ENCODE data around the gene DDX46. TPM values are rescaled to one million over a fixed set of nuclear protein-coding genes. Genes with fewer than 3 reads are reported as not detected.

Gene DDX46
- total RNA-seq, 1 experiment from 2014 or later, result 99.3 TPM

DNA sequence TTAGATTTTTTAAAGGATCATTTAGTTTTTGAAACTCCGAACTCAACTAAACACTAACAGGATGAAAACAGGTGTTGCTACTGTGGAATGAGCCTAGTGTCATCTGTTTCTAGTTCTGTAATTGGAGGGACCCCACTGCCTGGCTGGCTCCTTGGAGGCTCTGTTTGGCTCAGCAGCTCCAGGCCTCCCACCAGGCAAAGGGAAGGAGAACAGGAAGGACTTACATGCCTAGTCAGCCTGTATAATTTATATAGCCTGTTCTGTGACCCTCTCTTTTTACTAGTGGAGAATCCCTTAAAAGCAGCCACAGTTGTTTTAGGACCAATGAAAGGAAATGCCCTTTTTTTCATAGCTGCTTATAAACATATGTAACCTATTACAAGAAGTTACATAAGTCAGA, 66.1 kb downstream of the DDX46 start (continued):
- TF ChIP-seq, protein P1, sequence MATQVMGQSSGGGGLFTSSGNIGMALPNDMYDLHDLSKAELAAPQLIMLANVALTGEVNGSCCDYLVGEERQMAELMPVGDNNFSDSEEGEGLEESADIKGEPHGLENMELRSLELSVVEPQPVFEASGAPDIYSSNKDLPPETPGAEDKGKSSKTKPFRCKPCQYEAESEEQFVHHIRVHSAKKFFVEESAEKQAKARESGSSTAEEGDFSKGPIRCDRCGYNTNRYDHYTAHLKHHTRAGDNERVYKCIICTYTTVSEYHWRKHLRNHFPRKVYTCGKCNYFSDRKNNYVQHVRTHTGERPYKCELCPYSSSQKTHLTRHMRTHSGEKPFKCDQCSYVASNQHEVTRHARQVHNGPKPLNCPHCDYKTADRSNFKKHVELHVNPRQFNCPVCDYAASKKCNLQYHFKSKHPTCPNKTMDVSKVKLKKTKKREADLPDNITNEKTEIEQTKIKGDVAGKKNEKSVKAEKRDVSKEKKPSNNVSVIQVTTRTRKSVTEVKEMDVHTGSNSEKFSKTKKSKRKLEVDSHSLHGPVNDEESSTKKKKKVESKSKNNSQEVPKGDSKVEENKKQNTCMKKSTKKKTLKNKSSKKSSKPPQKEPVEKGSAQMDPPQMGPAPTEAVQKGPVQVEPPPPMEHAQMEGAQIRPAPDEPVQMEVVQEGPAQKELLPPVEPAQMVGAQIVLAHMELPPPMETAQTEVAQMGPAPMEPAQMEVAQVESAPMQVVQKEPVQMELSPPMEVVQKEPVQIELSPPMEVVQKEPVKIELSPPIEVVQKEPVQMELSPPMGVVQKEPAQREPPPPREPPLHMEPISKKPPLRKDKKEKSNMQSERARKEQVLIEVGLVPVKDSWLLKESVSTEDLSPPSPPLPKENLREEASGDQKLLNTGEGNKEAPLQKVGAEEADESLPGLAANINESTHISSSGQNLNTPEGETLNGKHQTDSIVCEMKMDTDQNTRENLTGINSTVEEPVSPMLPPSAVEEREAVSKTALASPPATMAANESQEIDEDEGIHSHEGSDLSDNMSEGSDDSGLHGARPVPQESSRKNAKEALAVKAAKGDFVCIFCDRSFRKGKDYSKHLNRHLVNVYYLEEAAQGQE (IDR thresholded peaks at IDR 0.05; ENCODE audit: low read depth), result no peak
- TF ChIP-seq EZH2phosphoT487 (IDR thresholded peaks at IDR 0.05; ENCODE audit: borderline replicate concordance), result no peak
- no peak for TF ChIP-seq POLR2AphosphoS5 (IDR thresholded peaks at IDR 0.05; ENCODE audit: low read depth, low read length)
- TF ChIP-seq FOSL1 (IDR thresholded peaks at IDR 0.05; ENCODE audit: low read depth), result no peak
- no peak for TF ChIP-seq SRF (IDR thresholded peaks at IDR 0.05; ENCODE audit: low read depth)
- TF ChIP-seq TCF7L2 (IDR thresholded peaks at IDR 0.05; ENCODE audit: borderline replicate concordance, extremely low read depth, insufficient read depth, insufficient read length), result no peak
- TF ChIP-seq, protein P2, sequence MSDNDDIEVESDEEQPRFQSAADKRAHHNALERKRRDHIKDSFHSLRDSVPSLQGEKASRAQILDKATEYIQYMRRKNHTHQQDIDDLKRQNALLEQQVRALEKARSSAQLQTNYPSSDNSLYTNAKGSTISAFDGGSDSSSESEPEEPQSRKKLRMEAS (IDR thresholded peaks at IDR 0.05), result no peak
- no peak for TF ChIP-seq POLR2A (IDR thresholded peaks at IDR 0.05; ENCODE audit: borderline replicate concordance, extremely low read depth, insufficient read depth, insufficient read length)
- no peak for TF ChIP-seq EGR1 (IDR thresholded peaks at IDR 0.05; ENCODE audit: low read depth)

DNA sequence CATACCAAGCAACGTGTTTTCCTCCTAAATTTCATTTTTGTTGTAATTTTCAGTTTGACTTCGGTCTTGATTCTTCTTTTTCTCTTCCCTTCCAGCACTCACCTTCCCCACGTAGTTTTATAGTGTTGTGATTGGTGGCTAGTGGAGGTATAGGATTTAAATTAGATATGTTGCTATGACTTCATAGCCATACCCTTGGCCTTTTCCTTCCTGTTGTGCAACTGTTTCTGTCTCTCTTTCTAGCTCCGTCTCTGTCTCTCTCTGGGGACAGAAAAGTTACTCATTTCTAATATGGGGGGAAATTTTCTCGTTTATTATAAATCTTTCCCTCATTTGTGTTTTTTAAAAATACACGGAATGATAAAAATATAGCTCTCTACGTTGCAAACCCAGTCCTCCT, 66.6 kb downstream of the DDX46 start:
- DNase-seq (ENCODE audit: low read depth, low spot score), result no peak
- ATAC-seq, result no peak
- H3K27me3 ChIP-seq (ENCODE audit: insufficient read depth, low read length), result no peaks in the 10 kb centered on the region
- H3K4me3 ChIP-seq (replicated peaks in 1 of 2; ENCODE audit: low read depth in 1 of 2, low read length in 2 of 2), result no peak overlapping the region
- no peaks in the 10 kb centered on the region for H3K9me3 ChIP-seq (ENCODE audit: control insufficient read depth in 1 of 2, insufficient read depth in 1 of 2, low read depth in 1 of 2, low read length in 2 of 2)
- POLR2A ChIA-PET, result interaction anchor here (1.4 kb wide), 1 partner anchor 20 kb away, joined by 4 read pairs; the partner anchor contains the start of gene C5orf24
- H2AFZ ChIP-seq (ENCODE audit: low read depth, low read length, poor library complexity, severe bottlenecking), result no peak overlapping the region
- H3K79me2 ChIP-seq (ENCODE audit: insufficient read depth, low read length), result peaks cover 3% of the 10 kb centered on the region; the same call in 1 of the 2 replicates
- H3K9ac ChIP-seq (ENCODE audit: low read length), result no peak overlapping the region
- H4K20me1 ChIP-seq (ENCODE audit: insufficient read depth), result no peaks in the 10 kb centered on the region
- H3K9me2 ChIP-seq (ENCODE audit: insufficient read depth), result no peaks in the 10 kb centered on the region
- CTCF ChIA-PET, result no interaction called here
- intact Hi-C loops (cut with micrococcal nuclease), result no loop called here
- RAD21 ChIA-PET (ENCODE audit: low non-redundant PET in 1 of 2, low total read pairs in 2 of 2, uncharacterized antibody in 2 of 2, unreplicated experiment in 2 of 2), result no interaction called here
- no peak overlapping the region for H3K27ac ChIP-seq (ENCODE audit: low read depth, low read length)
- no peak overlapping the region for H3K4me2 ChIP-seq (ENCODE audit: low read length)
- no TSS peak for BruUV-seq (replicated peaks)
- H3K4me1 ChIP-seq (ENCODE audit: control insufficient read depth in 1 of 2, insufficient read depth in 2 of 2, low read length in 2 of 2), result no peaks in the 10 kb centered on the region
- H3K36me3 ChIP-seq (ENCODE audit: control insufficient read depth in 1 of 2, insufficient read depth in 2 of 2, low read length in 2 of 2), result peaks cover 41 to 53% of the 10 kb centered on the region in 2 experiments
- TF ChIP-seq, protein P3, sequence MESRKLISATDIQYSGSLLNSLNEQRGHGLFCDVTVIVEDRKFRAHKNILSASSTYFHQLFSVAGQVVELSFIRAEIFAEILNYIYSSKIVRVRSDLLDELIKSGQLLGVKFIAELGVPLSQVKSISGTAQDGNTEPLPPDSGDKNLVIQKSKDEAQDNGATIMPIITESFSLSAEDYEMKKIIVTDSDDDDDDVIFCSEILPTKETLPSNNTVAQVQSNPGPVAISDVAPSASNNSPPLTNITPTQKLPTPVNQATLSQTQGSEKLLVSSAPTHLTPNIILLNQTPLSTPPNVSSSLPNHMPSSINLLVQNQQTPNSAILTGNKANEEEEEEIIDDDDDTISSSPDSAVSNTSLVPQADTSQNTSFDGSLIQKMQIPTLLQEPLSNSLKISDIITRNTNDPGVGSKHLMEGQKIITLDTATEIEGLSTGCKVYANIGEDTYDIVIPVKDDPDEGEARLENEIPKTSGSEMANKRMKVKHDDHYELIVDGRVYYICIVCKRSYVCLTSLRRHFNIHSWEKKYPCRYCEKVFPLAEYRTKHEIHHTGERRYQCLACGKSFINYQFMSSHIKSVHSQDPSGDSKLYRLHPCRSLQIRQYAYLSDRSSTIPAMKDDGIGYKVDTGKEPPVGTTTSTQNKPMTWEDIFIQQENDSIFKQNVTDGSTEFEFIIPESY (IDR thresholded peaks at IDR 0.05; ENCODE audit: extremely low read depth, insufficient replicate concordance, low read length), result no peak
- TF ChIP-seq, protein P4, sequence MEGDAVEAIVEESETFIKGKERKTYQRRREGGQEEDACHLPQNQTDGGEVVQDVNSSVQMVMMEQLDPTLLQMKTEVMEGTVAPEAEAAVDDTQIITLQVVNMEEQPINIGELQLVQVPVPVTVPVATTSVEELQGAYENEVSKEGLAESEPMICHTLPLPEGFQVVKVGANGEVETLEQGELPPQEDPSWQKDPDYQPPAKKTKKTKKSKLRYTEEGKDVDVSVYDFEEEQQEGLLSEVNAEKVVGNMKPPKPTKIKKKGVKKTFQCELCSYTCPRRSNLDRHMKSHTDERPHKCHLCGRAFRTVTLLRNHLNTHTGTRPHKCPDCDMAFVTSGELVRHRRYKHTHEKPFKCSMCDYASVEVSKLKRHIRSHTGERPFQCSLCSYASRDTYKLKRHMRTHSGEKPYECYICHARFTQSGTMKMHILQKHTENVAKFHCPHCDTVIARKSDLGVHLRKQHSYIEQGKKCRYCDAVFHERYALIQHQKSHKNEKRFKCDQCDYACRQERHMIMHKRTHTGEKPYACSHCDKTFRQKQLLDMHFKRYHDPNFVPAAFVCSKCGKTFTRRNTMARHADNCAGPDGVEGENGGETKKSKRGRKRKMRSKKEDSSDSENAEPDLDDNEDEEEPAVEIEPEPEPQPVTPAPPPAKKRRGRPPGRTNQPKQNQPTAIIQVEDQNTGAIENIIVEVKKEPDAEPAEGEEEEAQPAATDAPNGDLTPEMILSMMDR (IDR thresholded peaks at IDR 0.05 in 2 of 3, conservative IDR thresholded peaks at IDR 0.05 in 1 of 3; ENCODE audit: borderline replicate concordance in 1 of 3, insufficient read depth in 1 of 3, low read depth in 2 of 3, low read length in 2 of 3), result no peak
- TF ChIP-seq, protein P2 (IDR thresholded peaks at IDR 0.05), result no peak
- no peak for TF ChIP-seq EZH2 (IDR thresholded peaks at IDR 0.05)
- no peak for TF ChIP-seq EGR1 (IDR thresholded peaks at IDR 0.05; ENCODE audit: low read depth)
- no peak for TF ChIP-seq SP1 (IDR thresholded peaks at IDR 0.05; ENCODE audit: low read depth)
- no peak for TF ChIP-seq RAD21 (IDR thresholded peaks at IDR 0.05; ENCODE audit: low read depth)
- TF ChIP-seq SIN3A (IDR thresholded peaks at IDR 0.05; ENCODE audit: low read depth), result no peak

Measured in HCT116 (cell line).